KMS-11 (cell line): ENCODE data around the gene AFF3.

Experiments used
- H2AFZ ChIP-seq: fragments of 200-600 bp; sonication (generic); 2 replicates; pipeline ENCODE4 v1.6.1; 2016; ENCODE audit warnings: antibody characterized with exemption, mixed run types, low read depth
- H3K27ac ChIP-seq: fragments of 200-600 bp; sonication (generic); 2 replicates; pipeline ENCODE4 v1.6.1; 2016; ENCODE audit warnings: mild to moderate bottlenecking, mixed run types
- H3K27me3 ChIP-seq: fragments of 200-600 bp; sonication (generic); 2 replicates; pipeline ENCODE4 v1.6.1; 2017; ENCODE audit warnings: mild to moderate bottlenecking, low read depth, mixed run types, moderate library complexity; ENCODE audit not compliant: insufficient read depth
- H3K36me3 ChIP-seq: fragments of 200-600 bp; sonication (generic); 2 replicates; pipeline ENCODE4 v1.6.1; 2017; ENCODE audit warnings: mild to moderate bottlenecking, mixed run types; ENCODE audit not compliant: insufficient read depth
- H3K4me1 ChIP-seq: fragments of 200-600 bp; sonication (generic); 2 replicates; pipeline ENCODE4 v1.6.1; 2016; ENCODE audit warnings: mild to moderate bottlenecking, low read depth, mixed run types; ENCODE audit not compliant: poor library complexity, severe bottlenecking
- H3K4me2 ChIP-seq: fragments of 200-600 bp; sonication (generic); 2 replicates; pipeline ENCODE4 v1.7.0; 2016; ENCODE audit warnings: mild to moderate bottlenecking, mixed run types
- H3K4me3 ChIP-seq: fragments of 200-600 bp; sonication (generic); IDR thresholded peaks from 2 replicates; pipeline ENCODE4 v1.6.1; 2017; ENCODE audit warnings: low read depth, low read length, mixed read lengths; ENCODE audit not compliant: insufficient read depth
- H3K79me2 ChIP-seq: fragments of 200-600 bp; sonication (generic); 2 replicates; pipeline ENCODE4 v1.6.1; 2016; ENCODE audit warnings: low read depth, mixed run types; ENCODE audit not compliant: insufficient read depth
- H3K9ac ChIP-seq: fragments of 200-600 bp; sonication (generic); 2 replicates; pipeline ENCODE4 v1.6.1; 2016; ENCODE audit warnings: mild to moderate bottlenecking, mixed run types
- H4K20me1 ChIP-seq: fragments of 200-600 bp; sonication (generic); 2 replicates; pipeline ENCODE4 v1.6.1; 2016; ENCODE audit warnings: mild to moderate bottlenecking, mixed run types; ENCODE audit not compliant: insufficient read depth
- CTCF ChIP-seq: fragments of 200-600 bp; sonication (generic); conservative IDR thresholded peaks from 2 replicates; pipeline ENCODE4 v1.6.1; 2017; ENCODE audit warnings: low read depth, mild to moderate bottlenecking, antibody characterized with exemption, low read length, moderate library complexity, mixed read lengths

AFF3 gene

DNA sequence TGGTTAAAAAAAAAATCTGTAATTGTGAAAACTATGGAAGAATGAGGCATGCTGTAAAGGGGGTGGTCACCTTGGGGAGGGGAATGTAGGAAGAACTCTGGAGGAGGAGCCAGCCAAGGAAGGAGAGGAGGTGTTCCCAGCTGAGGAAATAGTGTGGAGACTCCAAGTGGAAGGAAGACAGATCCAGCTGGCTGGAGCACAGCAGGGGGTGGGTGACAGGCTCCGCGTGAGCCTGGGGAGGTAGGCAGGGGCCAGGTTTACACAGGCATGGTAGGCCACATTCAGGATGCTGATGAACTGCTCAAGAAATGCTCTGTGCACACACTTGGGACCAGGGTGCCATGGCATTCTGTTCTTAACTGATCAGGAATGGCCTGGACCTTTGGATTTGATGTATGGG lies 16.8 kb downstream of the AFF3 start:
- H3K4me3 ChIP-seq = no peak overlapping the region
- H3K4me1 ChIP-seq = no peaks in the 10 kb centered on the region
- H2AFZ ChIP-seq = no peak overlapping the region
- H3K9ac ChIP-seq = no peak overlapping the region
- H3K79me2 ChIP-seq = no peaks in the 10 kb centered on the region
- no peaks in the 10 kb centered on the region for H4K20me1 ChIP-seq
- H3K36me3 ChIP-seq = no peaks in the 10 kb centered on the region
- no peak overlapping the region for H3K4me2 ChIP-seq
- TF ChIP-seq CTCF = no peak
- no peak overlapping the region for H3K27ac ChIP-seq
- no peaks in the 10 kb centered on the region for H3K27me3 ChIP-seq

DNA sequence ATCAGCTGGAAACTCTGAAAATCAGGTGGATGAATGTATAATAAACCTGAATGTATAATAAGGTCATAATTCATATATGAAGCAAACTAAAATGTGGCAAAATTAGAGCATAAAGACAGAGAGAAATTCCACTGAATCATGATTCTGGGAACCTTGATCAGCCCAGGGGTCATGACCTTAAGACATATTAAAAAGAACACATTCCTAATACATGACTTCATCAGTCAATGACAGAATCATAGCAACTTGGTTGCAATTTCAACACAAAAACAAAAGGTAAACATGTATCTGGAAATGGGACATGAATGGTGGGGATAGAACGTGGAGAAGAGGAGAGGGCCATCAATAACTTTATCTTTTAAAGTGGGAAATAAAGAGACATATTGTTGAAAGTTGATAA lies 17.6 kb downstream of the AFF3 start:
- no peak overlapping the region for H2AFZ ChIP-seq
- no peaks in the 10 kb centered on the region for H3K36me3 ChIP-seq
- H3K27me3 ChIP-seq = no peaks in the 10 kb centered on the region
- no peak overlapping the region for H3K9ac ChIP-seq
- no peaks in the 10 kb centered on the region for H3K4me1 ChIP-seq
- H3K4me3 ChIP-seq = no peak overlapping the region
- H3K79me2 ChIP-seq = no peaks in the 10 kb centered on the region
- H4K20me1 ChIP-seq = no peaks in the 10 kb centered on the region
- H3K27ac ChIP-seq = no peak overlapping the region
- no peak overlapping the region for H3K4me2 ChIP-seq
- no peak for TF ChIP-seq CTCF

GRCh38 chr2:100121124-100121718 lies 21.2 kb downstream of the AFF3 start:
- Histone ChIP-seq H3K79me2 (no peaks in the 10 kb centered on the region), H3K4me3 (no peak overlapping the region), H3K27me3 (no peaks in the 10 kb centered on the region), H3K36me3 (no peaks in the 10 kb centered on the region), H4K20me1 (no peaks in the 10 kb centered on the region), H2AFZ (no peak overlapping the region), H3K4me1 (no peaks in the 10 kb centered on the region), H3K9ac (no peak overlapping the region), H3K4me2 (no peak overlapping the region), H3K27ac (no peak overlapping the region)
- no peak for TF ChIP-seq CTCF

DNA sequence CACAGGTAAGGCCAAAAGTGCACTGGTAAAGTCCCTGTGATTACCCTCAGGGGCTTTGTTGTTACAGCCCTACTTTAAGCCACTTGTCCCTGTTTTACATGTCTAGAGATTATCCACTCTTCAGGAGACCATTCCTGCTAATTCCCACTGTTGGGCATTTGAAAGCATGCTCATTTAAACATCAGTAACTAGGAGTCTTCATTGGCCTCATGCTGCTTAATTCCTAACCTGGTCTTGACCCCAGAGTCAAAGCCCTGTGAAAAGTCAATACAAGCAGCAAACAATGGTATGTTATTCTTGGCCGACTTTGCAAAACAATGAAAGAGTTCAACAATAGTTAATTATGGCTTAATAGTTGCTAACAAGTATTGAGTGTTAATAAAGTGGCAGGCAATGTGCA lies 23.2 kb downstream of the AFF3 start:
- Histone ChIP-seq H3K27me3 (no peaks in the 10 kb centered on the region), H4K20me1 (no peaks in the 10 kb centered on the region), H3K79me2 (no peaks in the 10 kb centered on the region), H3K4me1 (no peaks in the 10 kb centered on the region), H3K4me2 (no peak overlapping the region), H2AFZ (no peak overlapping the region), H3K36me3 (no peaks in the 10 kb centered on the region), H3K27ac (no peak overlapping the region), H3K4me3 (no peak overlapping the region), H3K9ac (no peak overlapping the region)
- TF ChIP-seq CTCF = no peak
